Endothelial cell of umbilical vein (primary cell): ENCODE data around the gene SORCS3. TPM values are rescaled to one million over a fixed set of nuclear protein-coding genes. Genes with fewer than 3 reads are reported as not detected.

Experiments used
- BruUV-seq: library from RNA; stranded (reverse); fragments of 400-500 nt; replicated peaks from 2 replicates; lab custom pipeline; 2021; lab: Mats Ljungman, UMichigan
- CTCF ChIA-PET: fragments of 300-600, 350-600 bp; sonication (Branson Sonifier 250); formaldehyde crosslinking; loops from one replicate; lab custom pipeline; 2021; ENCODE audit warnings: antibody characterized with exemption, inconsistent platforms; lab: Charles Lee
- POLR2A ChIA-PET: fragments of 300-600, 350-600 bp; sonication (Branson Sonifier 250); formaldehyde crosslinking; loops from one replicate; lab custom pipeline; 2021; ENCODE audit warnings: antibody characterized with exemption, inconsistent platforms; lab: Charles Lee
- DNase-seq: peaks from one replicate; pipeline ENCODE4 v3.0.0-alpha.2; 2011; ENCODE audit warnings: low read depth, low spot score
- FAIRE-seq: peaks from 2 replicates; lab custom pipeline; 2011; peaks lifted over from hg19 to GRCh38; lab: Jason Lieb, UNC
- H2AFZ ChIP-seq: 2 replicates; pipeline ENCODE4 v1.6.0; 2012; ENCODE audit warnings: low read depth, low read length, control low read depth, inconsistent platforms
- H3K27ac ChIP-seq: 2 replicates; pipeline ENCODE4 v1.5.1; 2011; ENCODE audit warnings: low read depth, mild to moderate bottlenecking, control low read depth, low read length, moderate library complexity; ENCODE audit not compliant: insufficient read depth
- H3K27me3 ChIP-seq, 2 experiments: 2 replicates each; pipeline versions ENCODE4 v1.6.0 to v1.6.1; 2011; ENCODE audit warnings: low read length in 2 of 2, mixed read lengths in 1 of 2; ENCODE audit not compliant: control insufficient read depth in 2 of 2, insufficient read depth in 2 of 2
- H3K36me3 ChIP-seq, 2 experiments: 2 replicates in 1 of 2; 3 replicates in 1 of 2; pipeline ENCODE4 v1.5.1; 2011; ENCODE audit warnings: low read length in 2 of 2, mild to moderate bottlenecking in 1 of 2, moderate library complexity in 1 of 2; ENCODE audit not compliant: control insufficient read depth in 2 of 2, insufficient read depth in 2 of 2; ENCODE audit errors: extremely low read depth in 1 of 2
- H3K4me1 ChIP-seq: 3 replicates; pipeline ENCODE4 v1.5.1; 2011; ENCODE audit warnings: mild to moderate bottlenecking, low read length; ENCODE audit not compliant: control insufficient read depth, insufficient read depth; ENCODE audit errors: extremely low read depth
- H3K4me2 ChIP-seq: 2 replicates; pipeline ENCODE4 v1.6.1; 2011; ENCODE audit warnings: low read length, control low read depth, mixed read lengths; ENCODE audit not compliant: insufficient read depth
- H3K4me3 ChIP-seq, 3 experiments: fragments of 200-600 bp in 1 of 3; sonication (generic), shearing (Covaris generic) in 1 of 3; replicated peaks in 1 of 3; 2 replicates each; pipeline ENCODE4 v1.5.1; 2011 to 2016; ENCODE audit warnings: control low read depth in 3 of 3, low read length in 3 of 3, mild to moderate bottlenecking in 2 of 3, inconsistent platforms in 1 of 3, low read depth in 1 of 3, moderate library complexity in 1 of 3; ENCODE audit not compliant: insufficient read depth in 1 of 3
- H3K79me2 ChIP-seq: 2 replicates; pipeline ENCODE4 v1.6.0; 2012; ENCODE audit warnings: low read length, inconsistent platforms; ENCODE audit not compliant: control insufficient read depth, insufficient read depth
- H3K9ac ChIP-seq: replicated peaks from 2 replicates; pipeline ENCODE3; 2011; ENCODE audit warnings: low read length, control low read depth; ENCODE audit not compliant: insufficient read depth; ENCODE audit errors: extremely low read depth
- H3K9me1 ChIP-seq: replicated peaks from 3 replicates; pipeline ENCODE4 v1.6.0; 2011; ENCODE audit warnings: mild to moderate bottlenecking, low read length; ENCODE audit not compliant: control insufficient read depth, insufficient read depth; ENCODE audit errors: extremely low read depth
- H3K9me3 ChIP-seq: replicated peaks from 2 replicates; pipeline ENCODE4 v1.5.1; 2012; ENCODE audit warnings: low read length, inconsistent platforms; ENCODE audit not compliant: control insufficient read depth, insufficient read depth
- H4K20me1 ChIP-seq: replicated peaks from 2 replicates; pipeline ENCODE3; 2011; ENCODE audit warnings: mild to moderate bottlenecking, low read length; ENCODE audit not compliant: control insufficient read depth, insufficient read depth; ENCODE audit errors: extremely low read depth
- EZH2 ChIP-seq: IDR thresholded peaks from 2 replicates; pipeline ENCODE4 v1.6.1; 2012; ENCODE audit warnings: borderline replicate concordance, low read depth, mild to moderate bottlenecking, moderate library complexity, low read length, inconsistent platforms; ENCODE audit not compliant: severe bottlenecking
- FOS ChIP-seq: IDR thresholded peaks from 2 replicates; pipeline ENCODE4 v1.6.1; 2011; ENCODE audit warnings: mild to moderate bottlenecking, low read length, moderate library complexity, borderline replicate concordance; ENCODE audit not compliant: insufficient read depth
- GATA2 ChIP-seq: IDR thresholded peaks from 2 replicates; pipeline ENCODE4 v1.7.0; 2011; ENCODE audit warnings: low read depth, mild to moderate bottlenecking, moderate library complexity, mixed read lengths, low read length; ENCODE audit not compliant: insufficient read length, insufficient read depth
- JUN ChIP-seq: IDR thresholded peaks from 2 replicates; pipeline ENCODE4 v1.6.1; 2011; ENCODE audit warnings: borderline replicate concordance, low read depth; ENCODE audit not compliant: insufficient read length, insufficient read depth
- MYC ChIP-seq: IDR thresholded peaks from one replicate; pipeline ENCODE4 v1.6.1; 2011; ENCODE audit warnings: mild to moderate bottlenecking, low read depth, low read length
- POLR2A ChIP-seq: IDR thresholded peaks from 2 replicates; pipeline ENCODE4 v1.6.1; 2012; ENCODE audit warnings: low read depth, mild to moderate bottlenecking, control low read depth, low read length
- POLR2AphosphoS5 ChIP-seq: IDR thresholded peaks from 2 replicates; pipeline ENCODE4 v1.6.1; 2012; ENCODE audit warnings: low read depth, mild to moderate bottlenecking, control low read depth, low read length, moderate library complexity; ENCODE audit not compliant: insufficient read depth
- dilution Hi-C: fragments of 300-500 bp; cut with MboI; formaldehyde crosslinking; loops from one replicate; pipeline ENCODE4 v1.15.0; 2019; ENCODE audit warnings: low sequenced_read_pairs; ENCODE audit not compliant: extremely low pct_ligation_motif_present
- intact Hi-C: fragments of 100-400 bp; cut with micrococcal nuclease; formaldehyde crosslinking; loops from one replicate; pipeline ENCODE4 v1.10.0; 2022
- polyA plus RNA-seq, 4 experiments: library from polyadenylated mRNA; depleted of rRNA in 3 of 4; stranded (reverse) in 3 of 4; unstranded in 1 of 4; fragments of >200 nt; gene quantifications; 2 replicates each; pipeline versions ENCODE4 v1.2.1 to v1.2.3, GENCODE V29; 2011 to 2012; ENCODE audit warnings: missing spikeins in 1 of 4
- total RNA-seq: library from RNA; stranded (reverse); gene quantifications from 2 replicates; pipeline ENCODE4 v1.2.3, GENCODE V29; 2021
- TF ChIP-seq, protein P1 (sequence below), 2 donors: IDR thresholded peaks; 1 replicate in 1 of 2; 2 replicates in 1 of 2; pipeline ENCODE4 v1.5.1; 2011; ENCODE audit warnings: low read length in 2 of 2, mild to moderate bottlenecking in 2 of 2, moderate library complexity in 2 of 2, control low read depth in 1 of 2, inconsistent platforms in 1 of 2, low read depth in 1 of 2; ENCODE audit not compliant: insufficient read depth in 1 of 2; ENCODE audit errors: extremely low read depth in 1 of 2
- TF ChIP-seq, protein P2 (sequence below): IDR thresholded peaks from 2 replicates; pipeline ENCODE4 v1.6.1; 2011; ENCODE audit not compliant: insufficient read depth, insufficient read length

SORCS3 gene
- total and polyA plus RNA-seq, 2 donors (not counting 3 experiments of a cell fraction or from before 2014, with no cell fraction given), result not detected

DNA sequence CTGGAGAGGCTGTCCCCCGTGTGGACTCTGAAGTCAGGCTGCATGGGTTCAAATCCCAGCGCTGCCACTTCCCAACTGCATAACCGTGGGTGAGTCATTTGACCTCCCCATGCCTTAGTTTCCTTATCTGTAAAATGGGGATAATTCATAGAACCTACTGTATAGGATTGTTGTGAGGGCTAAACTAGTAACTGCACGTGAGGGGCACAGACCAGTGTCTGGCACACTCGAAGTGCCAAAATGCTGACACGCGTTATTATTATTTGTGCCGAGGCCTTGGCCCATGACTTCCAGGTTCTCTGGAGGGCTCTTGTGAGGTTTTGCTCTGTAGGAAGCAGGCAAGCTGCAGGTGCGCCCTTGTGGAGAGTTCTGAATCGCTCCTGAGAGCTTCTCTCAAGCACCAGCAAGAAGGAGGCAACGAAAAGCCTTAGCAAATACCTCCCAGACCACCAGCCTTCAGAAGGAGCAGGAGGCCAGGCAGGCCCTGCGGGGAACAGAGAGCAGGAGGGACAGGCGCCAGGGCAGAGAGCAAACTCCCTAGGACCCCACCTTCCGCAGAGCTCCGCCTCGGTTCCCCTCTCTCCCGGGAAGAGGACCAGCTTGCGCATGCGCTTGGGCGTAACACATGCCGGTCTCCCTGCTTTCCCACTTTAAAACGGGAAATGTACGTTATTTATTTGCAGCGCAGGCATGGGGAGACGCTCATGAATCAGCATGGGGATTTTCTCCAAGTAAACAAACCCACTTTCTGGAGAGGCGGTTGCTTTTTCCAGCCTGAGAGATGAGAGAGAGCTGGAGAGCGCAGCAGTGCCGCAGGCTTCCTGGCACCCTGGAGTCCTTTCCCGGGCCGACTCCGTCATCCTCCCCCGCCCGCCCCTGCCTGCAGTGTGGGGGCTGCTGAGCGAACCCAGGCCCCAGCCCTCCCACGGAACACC lies 39.6 kb downstream of the SORCS3 start:
- Histone ChIP-seq H3K4me2 (no peak overlapping the region), H2AFZ (no peak overlapping the region), H3K4me3 (no peak overlapping the region), H3K9me1 (no peaks in the 10 kb centered on the region), H3K79me2 (no peaks in the 10 kb centered on the region), H3K27ac (no peak overlapping the region), H3K27me3 (no peaks in the 10 kb centered on the region), H4K20me1 (no peaks in the 10 kb centered on the region), H3K36me3 (no peaks in the 10 kb centered on the region), H3K4me1 (no peaks in the 10 kb centered on the region), H3K9ac (no peak overlapping the region), H3K9me3 (no peaks in the 10 kb centered on the region)
- dilution Hi-C loops, result no loop called here
- no TSS peak for BruUV-seq
- no peak for FAIRE-seq
- ChIA-PET CTCF (no interaction called here), POLR2A (no interaction called here)
- TF ChIP-seq GATA2, result no peak
- no peak for TF ChIP-seq MYC
- no peak for TF ChIP-seq FOS
- TF ChIP-seq, protein P1, sequence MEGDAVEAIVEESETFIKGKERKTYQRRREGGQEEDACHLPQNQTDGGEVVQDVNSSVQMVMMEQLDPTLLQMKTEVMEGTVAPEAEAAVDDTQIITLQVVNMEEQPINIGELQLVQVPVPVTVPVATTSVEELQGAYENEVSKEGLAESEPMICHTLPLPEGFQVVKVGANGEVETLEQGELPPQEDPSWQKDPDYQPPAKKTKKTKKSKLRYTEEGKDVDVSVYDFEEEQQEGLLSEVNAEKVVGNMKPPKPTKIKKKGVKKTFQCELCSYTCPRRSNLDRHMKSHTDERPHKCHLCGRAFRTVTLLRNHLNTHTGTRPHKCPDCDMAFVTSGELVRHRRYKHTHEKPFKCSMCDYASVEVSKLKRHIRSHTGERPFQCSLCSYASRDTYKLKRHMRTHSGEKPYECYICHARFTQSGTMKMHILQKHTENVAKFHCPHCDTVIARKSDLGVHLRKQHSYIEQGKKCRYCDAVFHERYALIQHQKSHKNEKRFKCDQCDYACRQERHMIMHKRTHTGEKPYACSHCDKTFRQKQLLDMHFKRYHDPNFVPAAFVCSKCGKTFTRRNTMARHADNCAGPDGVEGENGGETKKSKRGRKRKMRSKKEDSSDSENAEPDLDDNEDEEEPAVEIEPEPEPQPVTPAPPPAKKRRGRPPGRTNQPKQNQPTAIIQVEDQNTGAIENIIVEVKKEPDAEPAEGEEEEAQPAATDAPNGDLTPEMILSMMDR (IDR thresholded peaks at IDR 0.05; ENCODE audit: extremely low read depth in 1 of 2, insufficient read depth in 1 of 2, low read depth in 1 of 2, low read length in 2 of 2), result no peak
- no peak for TF ChIP-seq JUN
- TF ChIP-seq EZH2, result no peak
- no peak for TF ChIP-seq POLR2A
- TF ChIP-seq, protein P2, sequence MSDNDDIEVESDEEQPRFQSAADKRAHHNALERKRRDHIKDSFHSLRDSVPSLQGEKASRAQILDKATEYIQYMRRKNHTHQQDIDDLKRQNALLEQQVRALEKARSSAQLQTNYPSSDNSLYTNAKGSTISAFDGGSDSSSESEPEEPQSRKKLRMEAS, result no peak
- no peak for TF ChIP-seq POLR2AphosphoS5
- DNase-seq, result no peak
- intact Hi-C loops, result no loop called here
